ENCODE results near the gene DDI2.

GRCh38 chr1:15671430-15671829, 54.2 kb downstream of the DDI2 start:
- TF ChIP-seq CTCF (optimal IDR thresholded peaks at IDR 0.05 in 1 of 3, IDR thresholded peaks at IDR 0.05 in 1 of 3, conservative IDR thresholded peaks at IDR 0.05 in 1 of 3; ENCODE audit: extremely low read depth in 1 of 3, insufficient read depth in 2 of 3, low read length in 3 of 3) = no peak
- TF ChIP-seq EZH2 (IDR thresholded peaks at IDR 0.05; ENCODE audit: low read length) = no peak

Data from keratinocyte (primary cell).